GM18499 (cell line): ENCODE data around the gene EYS.

Experiments
- ATAC-seq: cut with Tn5 transposase; IDR thresholded peaks from one replicate; pipeline ENCODE4 v1.9.1; 2021; ENCODE audit warnings: moderate number of reproducible peaks; ENCODE audit not compliant: insufficient read depth, unreplicated experiment

The EYS gene

GRCh38 chr6:64685401-64685800 is 1021.6 kb downstream of the EYS start:
- ATAC-seq, result no peak

- ATAC-seq, result no peak
Observed at GRCh38 chr6:64683682-64684081, 1023.3 kb downstream of the EYS start.

- ATAC-seq, result no peak
Observed at GRCh38 chr6:64681416-64682160, 1025.4 kb downstream of the EYS start.

- ATAC-seq, result no peak
Observed at GRCh38 chr6:64680446-64680845, 1026.6 kb downstream of the EYS start.

- no peak for ATAC-seq
Observed at GRCh38 chr6:64679416-64679815, 1027.6 kb downstream of the EYS start.

GRCh38 chr6:64672651-64673050 is 1034.4 kb downstream of the EYS start:
- ATAC-seq, result no peak

GRCh38 chr6:64672131-64672530 is 1034.9 kb downstream of the EYS start:
- no peak for ATAC-seq

- no peak for ATAC-seq
Observed at GRCh38 chr6:64665137-64665536, 1041.9 kb downstream of the EYS start.

GRCh38 chr6:64664480-64664879 is 1042.5 kb downstream of the EYS start:
- no peak for ATAC-seq

- no peak for ATAC-seq
Observed at GRCh38 chr6:64644024-64644423, 1063.0 kb downstream of the EYS start.

- ATAC-seq, result no peak
Observed at GRCh38 chr6:64630901-64631300, 1076.1 kb downstream of the EYS start.

GRCh38 chr6:64622944-64623343 is 1084.1 kb downstream of the EYS start:
- ATAC-seq, result no peak

GRCh38 chr6:64602993-64603392 is 1104.0 kb downstream of the EYS start:
- no peak for ATAC-seq

GRCh38 chr6:64591676-64592036 is 1115.4 kb downstream of the EYS start:
- ATAC-seq, result no peak

- ATAC-seq, result no peak
Observed at GRCh38 chr6:64590965-64591675, 1115.9 kb downstream of the EYS start.

- no peak for ATAC-seq
Observed at GRCh38 chr6:64589961-64590360, 1117.1 kb downstream of the EYS start.

GRCh38 chr6:64580346-64580745 is 1126.7 kb downstream of the EYS start:
- ATAC-seq, result no peak

- no peak for ATAC-seq
Observed at GRCh38 chr6:64553249-64553786, 1153.7 kb downstream of the EYS start.

GRCh38 chr6:64547594-64548268 is 1159.3 kb downstream of the EYS start:
- ATAC-seq, result no peak

GRCh38 chr6:64539917-64540316 is 1167.1 kb downstream of the EYS start:
- no peak for ATAC-seq

GRCh38 chr6:64538722-64539121 is 1168.3 kb downstream of the EYS start:
- no peak for ATAC-seq
